Astrocyte of the cerebellum (primary cell): ENCODE results near the gene FFAR3.

Source experiments
- DNase-seq: peaks from one replicate; pipeline ENCODE4 v3.0.0-alpha.2; 2011; ENCODE audit warnings: low read depth
- H3K4me3 ChIP-seq: 2 replicates; pipeline ENCODE4 v1.5.1; 2011; ENCODE audit warnings: mild to moderate bottlenecking, low read depth, low read length, moderate library complexity
- CTCF ChIP-seq: IDR thresholded peaks from 2 replicates; pipeline ENCODE4 v1.5.1; 2012; ENCODE audit warnings: low read length, low read depth, moderate library complexity, mild to moderate bottlenecking; ENCODE audit errors: missing control alignments
- in situ Hi-C: cut with HindIII; loops from 2 replicates; pipeline ENCODE4 v1.10.0; 2017; ENCODE audit warnings: low sequenced_read_pairs

FFAR3 gene

GRCh38 chr19:35395382-35396199 lies 37.3 kb downstream of the FFAR3 start:
- TF ChIP-seq CTCF: no peak
- no peak overlapping the region for H3K4me3 ChIP-seq
- in situ Hi-C loops: no loop called here
- DNase-seq: no peak

- no peak for DNase-seq
- in situ Hi-C loops: no loop called here
- TF ChIP-seq CTCF: no peak
- no peak overlapping the region for H3K4me3 ChIP-seq
Observed at GRCh38 chr19:35396240-35396885, 38.1 kb downstream of the FFAR3 start.

GRCh38 chr19:35397064-35397463 lies 38.8 kb downstream of the FFAR3 start:
- DNase-seq: no peak
- no peak for TF ChIP-seq CTCF
- H3K4me3 ChIP-seq: no peak overlapping the region
- in situ Hi-C loops: no loop called here

GRCh38 chr19:35398570-35398969 lies 40.3 kb downstream of the FFAR3 start:
- no peak overlapping the region for H3K4me3 ChIP-seq
- DNase-seq: no peak
- in situ Hi-C loops: no loop called here
- TF ChIP-seq CTCF: no peak

- no peak for TF ChIP-seq CTCF
- DNase-seq: no peak
- H3K4me3 ChIP-seq: no peak overlapping the region
- in situ Hi-C loops: no loop called here
Observed at GRCh38 chr19:35399231-35399630, 41.0 kb downstream of the FFAR3 start.

GRCh38 chr19:35399948-35400772 lies 41.9 kb downstream of the FFAR3 start:
- no peak overlapping the region for H3K4me3 ChIP-seq
- TF ChIP-seq CTCF: no peak
- no peak for DNase-seq
- in situ Hi-C loops: no loop called here
